H1 (cell line): ENCODE results near the gene INSYN1. TPM values are rescaled to one million over a fixed set of nuclear protein-coding genes. Genes with fewer than 3 reads are reported as not detected.

Experiments used
- CTCF ChIA-PET: fragments of 300-600 bp; sonication (Branson Sonifier 250); formaldehyde crosslinking; loops from one replicate; lab custom pipeline; 2021; ENCODE audit not compliant: partially characterized antibody; lab: Charles Lee
- POLR2A ChIA-PET: fragments of 300-600 bp; sonication (Branson Sonifier 250); formaldehyde crosslinking; loops from one replicate; lab custom pipeline; 2021; ENCODE audit warnings: inconsistent platforms; ENCODE audit not compliant: partially characterized antibody; lab: Charles Lee
- DNase-seq, 2 experiments: peaks; one replicate each; pipeline versions ENCODE4 v3.0.0 to v3.0.0-alpha.2; 2010 to 2022; ENCODE audit warnings: low spot score in 2 of 2, low read depth in 1 of 2, mixed read lengths in 1 of 2
- FAIRE-seq: peaks from 2 replicates; lab custom pipeline; 2011; peaks lifted over from hg19 to GRCh38; lab: Jason Lieb, UNC
- H2AFZ ChIP-seq: 2 replicates; pipeline ENCODE4 v1.8.1; 2012; ENCODE audit warnings: low read length, inconsistent platforms
- H2AK5ac ChIP-seq: 2 replicates; pipeline ENCODE4 v1.6.1; 2013; ENCODE audit warnings: low read depth, low read length
- H2BK120ac ChIP-seq: replicated peaks from 2 replicates; pipeline ENCODE3; 2013; ENCODE audit warnings: low read depth, low read length, inconsistent platforms
- H2BK12ac ChIP-seq: 2 replicates; pipeline ENCODE4 v1.6.1; 2013; ENCODE audit warnings: low read depth, low read length
- H2BK15ac ChIP-seq: 2 replicates; pipeline ENCODE4 v1.6.1; 2013; ENCODE audit warnings: low read length
- H2BK20ac ChIP-seq: 2 replicates; pipeline ENCODE4 v1.6.1; 2013; ENCODE audit warnings: low read length
- H2BK5ac ChIP-seq: 2 replicates; pipeline ENCODE4 v1.6.1; 2013; ENCODE audit warnings: low read depth, low read length
- H3K14ac ChIP-seq: 2 replicates; pipeline ENCODE4 v1.6.1; 2013; ENCODE audit warnings: inconsistent platforms; ENCODE audit not compliant: insufficient read length
- H3K18ac ChIP-seq: 2 replicates; pipeline ENCODE4 v1.6.1; 2013; ENCODE audit warnings: low read length; ENCODE audit errors: extremely low read depth
- H3K23ac ChIP-seq: 2 replicates; pipeline ENCODE4 v1.6.1; 2013; ENCODE audit warnings: inconsistent platforms; ENCODE audit not compliant: insufficient read length
- H3K23me2 ChIP-seq: 2 replicates; pipeline ENCODE4 v1.6.1; 2013; ENCODE audit warnings: low read depth, low read length
- H3K27ac ChIP-seq: 2 replicates; pipeline ENCODE4 v1.6.1; 2011; ENCODE audit warnings: low read depth, low read length, inconsistent platforms
- H3K27me3 ChIP-seq, 4 experiments: replicated peaks in 1 of 4; 1 replicate in 1 of 4; 2 replicates in 3 of 4; pipeline versions ENCODE4 v1.6.1 to v1.8.1; 2011 to 2013; ENCODE audit warnings: low read length in 3 of 4, mild to moderate bottlenecking in 3 of 4, inconsistent platforms in 2 of 4, mixed read lengths in 2 of 4, moderate library complexity in 1 of 4; ENCODE audit not compliant: control insufficient read depth in 3 of 4, insufficient read depth in 3 of 4; ENCODE audit errors: extremely low read depth in 1 of 4
- H3K36me3 ChIP-seq, 4 experiments: 2 replicates each; pipeline versions ENCODE4 v1.6.1 to v1.8.1; 2011 to 2013; ENCODE audit warnings: mild to moderate bottlenecking in 4 of 4, low read length in 3 of 4, moderate library complexity in 2 of 4, control low read depth in 1 of 4, inconsistent platforms in 1 of 4; ENCODE audit not compliant: insufficient read depth in 4 of 4, control insufficient read depth in 2 of 4
- H3K4ac ChIP-seq: replicated peaks from 2 replicates; pipeline ENCODE3; 2013; ENCODE audit warnings: low read length, low read depth, mixed read lengths, inconsistent platforms; ENCODE audit not compliant: insufficient read length
- H3K4me1 ChIP-seq, 4 experiments: replicated peaks in 1 of 4; 1 replicate in 1 of 4; 2 replicates in 3 of 4; pipeline versions ENCODE4 v1.6.1 to v1.8.1; 2011 to 2013; ENCODE audit warnings: low read length in 3 of 4, inconsistent platforms in 2 of 4, mixed read lengths in 1 of 4; ENCODE audit not compliant: insufficient read depth in 4 of 4, control insufficient read depth in 3 of 4
- H3K4me2 ChIP-seq, 2 experiments: 2 replicates each; pipeline versions ENCODE4 v1.6.1 to v1.8.1; 2011 to 2013; ENCODE audit warnings: low read depth in 2 of 2, low read length in 2 of 2, control low read depth in 1 of 2, inconsistent platforms in 1 of 2, mild to moderate bottlenecking in 1 of 2; ENCODE audit not compliant: insufficient read depth in 1 of 2
- H3K4me3 ChIP-seq, 4 experiments: fragments of 200-600, 300-600 bp in 1 of 4; sonication (generic), shearing (Covaris generic), sonication (Bioruptor Twin) in 1 of 4; 2 replicates each; pipeline versions ENCODE4 v1.5.1 to v1.8.1; 2011 to 2016; ENCODE audit warnings: low read length in 4 of 4, low read depth in 3 of 4, control low read depth in 2 of 4, inconsistent platforms in 2 of 4, mild to moderate bottlenecking in 2 of 4, mixed read lengths in 1 of 4, moderate library complexity in 1 of 4; ENCODE audit not compliant: insufficient read depth in 2 of 4; ENCODE audit errors: extremely low read depth in 1 of 4
- H3K56ac ChIP-seq: replicated peaks from 2 replicates; pipeline ENCODE3; 2013; ENCODE audit warnings: low read depth, mild to moderate bottlenecking, mixed read lengths, low read length, inconsistent platforms; ENCODE audit not compliant: insufficient read length
- H3K79me1 ChIP-seq: 2 replicates; pipeline ENCODE4 v1.6.1; 2013; ENCODE audit warnings: low read depth, low read length, control low read depth
- H3K79me2 ChIP-seq, 2 experiments: 2 replicates each; pipeline versions ENCODE4 v1.6.1 to v1.8.1; 2012 to 2013; ENCODE audit warnings: low read length in 2 of 2, mild to moderate bottlenecking in 2 of 2, inconsistent platforms in 1 of 2; ENCODE audit not compliant: insufficient read depth in 2 of 2, control insufficient read depth in 1 of 2
- H3K9ac ChIP-seq, 4 experiments: replicated peaks in 1 of 4; 1 replicate in 1 of 4; 2 replicates in 3 of 4; pipeline versions ENCODE4 v1.6.1 to v1.8.1; 2011 to 2013; ENCODE audit warnings: low read depth in 3 of 4, low read length in 3 of 4, control low read depth in 2 of 4, mild to moderate bottlenecking in 2 of 4, moderate library complexity in 2 of 4, inconsistent platforms in 1 of 4; ENCODE audit errors: extremely low read depth in 1 of 4
- H3K9me3 ChIP-seq, 2 experiments: 2 replicates each; pipeline versions ENCODE4 v1.6.1 to v1.8.1; 2012 to 2013; ENCODE audit warnings: mild to moderate bottlenecking in 2 of 2, moderate library complexity in 2 of 2, control low read depth in 1 of 2, inconsistent platforms in 1 of 2, low read depth in 1 of 2, low read length in 1 of 2, mixed read lengths in 1 of 2; ENCODE audit not compliant: insufficient read depth in 2 of 2
- H4K20me1 ChIP-seq, 2 experiments: replicated peaks in 1 of 2; 2 replicates each; pipeline versions ENCODE3 to v1.8.1; 2011 to 2013; ENCODE audit warnings: inconsistent platforms in 2 of 2, low read length in 2 of 2, mild to moderate bottlenecking in 1 of 2; ENCODE audit not compliant: insufficient read depth in 2 of 2, control insufficient read depth in 1 of 2
- H4K5ac ChIP-seq: 2 replicates; pipeline ENCODE4 v1.6.1; 2013; ENCODE audit warnings: low read length, low read depth, mixed read lengths, inconsistent platforms; ENCODE audit not compliant: insufficient read length
- H4K8ac ChIP-seq: 2 replicates; pipeline ENCODE4 v1.8.0; 2013; ENCODE audit warnings: mild to moderate bottlenecking, moderate library complexity, low read length, inconsistent platforms; ENCODE audit not compliant: insufficient read depth; ENCODE audit errors: extremely low read depth
- H4K91ac ChIP-seq: replicated peaks from 2 replicates; pipeline ENCODE3; 2013; ENCODE audit warnings: low read length, mixed read lengths, inconsistent platforms; ENCODE audit not compliant: insufficient read length
- CHD2 ChIP-seq: IDR thresholded peaks from 2 replicates; pipeline ENCODE4 v1.6.1; 2012; ENCODE audit warnings: low read length, improper control_type of control experiment
- HDAC6 ChIP-seq: IDR thresholded peaks from one replicate; pipeline ENCODE4 v1.7.1; 2012; ENCODE audit warnings: low read depth, mild to moderate bottlenecking, inconsistent platforms, low read length, moderate library complexity
- JUN ChIP-seq: IDR thresholded peaks from 2 replicates; pipeline ENCODE4 v1.6.1; 2011; ENCODE audit warnings: low read depth, mild to moderate bottlenecking, improper control_type of control experiment, low read length
- WGBS, 2 experiments: shearing (Covaris generic) in 1 of 2; methylation state at CpG; one replicate each; pipeline versions ENCODE4 v1.1.6 to v1.1.7; 2013 to 2015; ENCODE audit warnings: low lambda C conversion rate in 2 of 2, mixed read lengths in 2 of 2, inconsistent platforms in 1 of 2, low coverage in 1 of 2, missing lambda C conversion rate in 1 of 2; ENCODE audit not compliant: insufficient replicate concordance in 2 of 2, insufficient coverage in 1 of 2, insufficient read length in 1 of 2; ENCODE audit errors: extremely low coverage in 1 of 2, missing lambda C conversion rate in 1 of 2; 5-methylcytosine and 5-hydroxymethylcytosine counted together
- polyA plus RNA-seq, 7 experiments: library from polyadenylated mRNA; depleted of rRNA in 3 of 7; stranded (reverse) in 5 of 7; unstranded in 2 of 7; fragments of >200 nt in 5 of 7; fragments of 200-250 nt in 2 of 7; gene quantifications; 1 replicate in 5 of 7; 2 replicates in 1 of 7; 4 replicates in 1 of 7; pipeline versions ENCODE4 v1.2.1 to v1.2.3, GENCODE V29; 2011 to 2013; ENCODE audit warnings: missing spikeins in 2 of 7, mixed read lengths in 2 of 7
- total RNA-seq: library from RNA; stranded (reverse); fragmentation: NEBNext Ultra II Directional; extraction: Animal tissue kit (Norgen Biotek cat#: 25700); gene quantifications from 2 replicates; pipeline ENCODE4 v1.2.1, GENCODE V29; 2021

The INSYN1 gene
- total and polyA plus RNA-seq, 2 of the 8 experiments (the other 6 are each of a cell fraction or from before 2014, with no cell fraction given): 7.2 to 10.2 TPM

DNA sequence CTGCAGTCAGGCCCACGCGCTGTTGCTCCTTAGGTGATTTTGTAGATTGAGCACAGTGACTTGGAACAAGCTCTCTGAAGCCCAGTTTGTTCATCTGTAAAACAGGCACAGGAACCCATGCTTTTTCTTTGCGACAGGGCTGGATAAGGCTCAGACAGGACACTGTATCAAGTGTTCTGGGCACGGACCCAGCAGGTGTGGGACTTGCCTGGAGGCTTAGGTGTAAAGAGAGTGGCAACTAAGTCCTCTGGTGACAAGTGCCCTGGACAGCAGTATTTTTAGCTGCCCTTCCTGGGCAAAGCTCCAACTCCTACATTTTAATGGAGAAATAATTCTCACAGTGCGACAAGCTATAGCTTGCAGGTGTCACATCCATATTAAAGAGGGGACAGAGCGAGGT lies 36.7 kb downstream of the INSYN1 start:
- H3K9me3 ChIP-seq: no peaks in the 10 kb centered on the region
- 82% methylated on average over 6 of the region's 6 CpGs; no CpG with 5 or more reads in 1 of the 2 experiments for WGBS, 2 experiments
- POLR2A ChIA-PET: interaction anchor here (0.6 to 1.3 kb wide), 3 partner anchors 14 to 406 kb away, joined by 3 to 4 read pairs (median 4); no protein-coding TSS in a partner anchor
- no peak overlapping the region for H3K4ac ChIP-seq
- no peak overlapping the region for H3K56ac ChIP-seq
- H2BK15ac ChIP-seq: no peak overlapping the region
- no peak overlapping the region for H3K9ac ChIP-seq
- H3K36me3 ChIP-seq: peaks cover 4 to 17% (median 11%) of the 10 kb centered on the region in 4 experiments; a peak in 7 of 8 replicates
- FAIRE-seq (no peak), DNase-seq (no peak)
- H3K14ac ChIP-seq: no peak overlapping the region
- peaks cover 0 to 4% of the 10 kb centered on the region in 2 experiments for H4K20me1 ChIP-seq
- H4K8ac ChIP-seq: no peak overlapping the region
- H3K79me2 ChIP-seq: no peaks in the 10 kb centered on the region
- peaks cover 0 to 4% (median 0%) of the 10 kb centered on the region in 4 experiments; a peak in 1 of 7 replicates for H3K4me1 ChIP-seq
- no peak overlapping the region for H3K4me3 ChIP-seq
- H3K79me1 ChIP-seq: no peaks in the 10 kb centered on the region
- H2BK5ac ChIP-seq: no peak overlapping the region
- no peak overlapping the region for H3K4me2 ChIP-seq
- H2BK12ac ChIP-seq: no peak overlapping the region
- no peak overlapping the region for H3K27ac ChIP-seq
- no peak overlapping the region for H3K23ac ChIP-seq
- no peak overlapping the region for H4K5ac ChIP-seq
- no peak overlapping the region for H3K18ac ChIP-seq
- CTCF ChIA-PET: interaction anchor here (0.6 to 14.7 kb wide), 11 partner anchors 11 to 192 kb away, joined by 3 to 187 read pairs (median 5); no protein-coding TSS in a partner anchor
- H4K91ac ChIP-seq: no peak overlapping the region
- H2BK20ac ChIP-seq: no peak overlapping the region
- H2BK120ac ChIP-seq: no peak overlapping the region
- no peaks in the 10 kb centered on the region for H3K23me2 ChIP-seq
- no peak overlapping the region for H2AFZ ChIP-seq
- H2AK5ac ChIP-seq: no peak overlapping the region
- H3K27me3 ChIP-seq: no peaks in the 10 kb centered on the region
- TF ChIP-seq JUN: no peak
- TF ChIP-seq CHD2: no peak
- no peak for TF ChIP-seq HDAC6
